HG02870 (cell line): ENCODE data around the gene HJV.
A peak's percentile ranks its signal among the peaks of the same experiment; 100 is the strongest.

Experiments
- ATAC-seq: cut with Tn5 transposase; IDR thresholded peaks from one replicate; pipeline ENCODE4 v1.9.1; 2021; ENCODE audit warnings: mild to moderate bottlenecking, moderate library complexity; ENCODE audit not compliant: unreplicated experiment

HJV gene

DNA sequence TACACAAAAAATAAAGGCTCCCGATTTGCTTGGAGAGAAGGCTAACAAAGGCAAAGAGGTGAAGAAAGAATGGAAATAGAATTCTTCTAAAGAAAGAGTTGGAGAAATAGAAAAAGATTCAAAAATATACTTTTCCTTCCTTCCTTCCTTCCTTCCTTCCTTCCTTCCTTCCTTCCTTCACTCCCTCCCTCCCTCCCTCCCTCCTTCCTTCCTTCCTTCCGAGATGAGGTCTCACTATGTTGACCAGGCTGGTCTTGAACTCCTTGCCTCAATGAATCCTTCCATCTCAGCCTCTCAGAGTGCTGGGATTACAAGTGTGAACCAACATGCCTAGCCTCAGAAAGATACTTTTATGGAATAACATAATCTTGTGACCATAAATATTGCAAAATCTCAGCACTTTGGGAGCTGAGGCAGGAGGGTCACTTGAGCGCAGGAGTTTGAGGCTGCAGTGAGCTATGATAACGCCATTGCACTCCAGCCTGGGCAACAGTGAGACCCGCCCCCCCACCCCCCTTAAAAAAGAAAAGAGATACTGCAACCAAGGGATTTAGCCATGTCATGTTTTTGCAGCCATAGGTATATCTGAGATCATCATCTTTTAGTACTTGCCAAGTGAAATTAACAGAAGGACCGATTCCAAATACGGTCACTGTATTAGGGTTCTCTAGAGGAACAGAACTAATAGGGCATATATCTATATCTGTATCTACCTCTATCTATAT, 1.0 kb upstream of the HJV start:
- ATAC-seq, result no peak

GRCh38 chr1:146021050-146021445, 487 bp downstream of the HJV start:
- ATAC-seq, result no peak

DNA sequence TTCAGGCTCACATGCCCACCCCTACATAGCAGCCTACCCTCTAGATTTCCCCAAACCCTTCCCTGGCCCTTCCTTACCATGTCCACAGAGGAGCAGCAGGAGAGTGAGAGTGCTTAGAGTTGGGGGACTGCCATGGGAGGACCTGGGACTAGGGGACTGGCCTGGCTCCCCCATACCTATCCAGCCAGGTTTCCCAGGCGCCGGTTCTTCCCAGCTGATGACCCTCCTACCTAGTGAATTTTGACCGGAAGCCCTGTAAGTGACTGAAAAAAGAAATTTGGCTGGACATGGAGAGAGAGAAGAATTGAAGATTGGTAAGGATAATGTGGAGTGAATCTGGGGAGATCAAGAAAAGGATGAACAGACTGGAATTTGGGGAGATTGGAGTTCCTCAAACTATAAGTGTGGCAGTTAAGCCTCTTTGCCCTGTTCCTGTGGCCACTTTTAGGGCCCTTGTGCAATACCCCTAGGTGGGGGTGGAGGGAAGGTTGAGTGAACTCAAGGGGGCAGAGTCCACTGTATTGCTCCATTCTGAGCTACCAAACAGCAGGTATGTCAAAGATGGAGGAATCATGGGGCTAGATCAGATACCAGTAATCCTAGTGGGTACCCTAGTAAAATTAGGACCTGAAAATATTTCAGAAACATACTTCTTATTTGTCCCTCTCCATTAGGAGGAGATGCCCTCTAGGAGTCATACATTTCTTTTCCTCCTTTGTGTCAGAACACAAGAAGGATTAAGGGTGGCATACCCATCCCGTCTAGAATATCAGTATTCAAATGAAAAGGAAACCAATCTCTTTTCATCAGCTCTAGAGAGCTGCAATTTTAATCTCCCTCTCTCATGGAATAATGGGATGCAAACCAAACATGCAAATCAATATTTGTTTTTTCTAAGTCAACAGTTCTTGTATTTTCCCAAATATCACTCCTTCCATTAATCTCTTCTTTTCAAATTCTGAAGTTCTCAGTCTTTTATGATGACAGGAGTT, 1.2 kb downstream of the HJV start:
- ATAC-seq, result no peak

DNA sequence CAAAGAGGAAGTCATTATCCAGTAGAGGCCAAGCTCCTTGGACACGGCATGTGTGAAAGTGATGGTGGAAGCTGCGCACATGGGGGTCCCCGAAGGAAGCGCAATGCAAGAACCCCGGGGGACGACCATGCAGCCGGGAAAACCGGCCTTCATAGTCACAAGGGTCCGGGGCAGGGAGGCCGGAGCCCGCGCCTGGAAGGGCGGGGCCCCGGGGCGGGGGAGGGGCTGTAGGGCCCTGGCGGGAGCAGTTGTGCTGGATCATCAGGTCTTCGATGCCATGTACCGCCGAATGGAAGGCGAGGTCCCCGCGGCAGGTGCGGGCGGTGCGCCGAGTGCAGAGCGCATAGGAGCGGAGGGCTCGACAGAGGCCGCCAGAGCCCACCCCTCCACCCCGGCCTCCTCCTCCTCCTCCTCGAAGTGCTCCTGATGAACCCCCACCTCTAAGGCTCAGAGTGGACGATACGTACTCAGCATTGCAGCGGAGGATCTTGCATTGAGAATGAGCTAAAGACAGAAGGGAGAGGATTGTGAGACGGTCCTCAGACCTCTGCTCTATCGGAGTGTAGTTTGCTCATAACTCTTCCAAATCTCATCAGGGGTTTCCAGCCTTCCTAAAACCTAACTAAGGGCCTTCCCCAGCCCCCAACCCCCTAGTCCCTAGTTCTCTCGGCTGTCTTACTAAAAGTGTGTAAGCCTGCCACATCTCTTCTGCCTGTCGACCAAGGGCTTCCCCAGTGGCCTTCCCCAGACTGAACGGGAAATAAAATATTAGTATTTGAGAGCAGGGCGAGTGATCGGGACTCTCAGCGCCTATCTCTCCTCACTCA, 2.1 kb downstream of the HJV start:
- no peak for ATAC-seq

GRCh38 chr1:146016891-146017290, 4.6 kb downstream of the HJV start:
- ATAC-seq, result no peak

DNA sequence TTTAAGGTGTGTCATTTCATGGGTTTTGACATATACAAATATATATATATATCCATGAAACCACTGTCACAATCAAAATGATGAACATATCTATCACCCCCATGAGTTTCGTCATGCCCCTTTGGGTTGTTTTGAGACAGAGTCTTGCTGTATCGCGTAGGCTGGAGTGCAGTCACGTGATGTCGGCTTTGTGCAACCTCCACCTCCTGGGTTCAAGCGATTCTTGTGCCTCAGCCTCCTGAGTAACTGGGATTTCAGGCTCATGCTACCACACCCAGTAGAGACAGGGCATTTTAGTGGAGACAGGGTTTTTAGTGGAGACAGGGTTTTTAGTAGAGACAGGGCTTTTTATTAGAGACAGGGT, 8.0 kb downstream of the HJV start:
- no peak for ATAC-seq

- ATAC-seq, result no peak
Measured at GRCh38 chr1:146012703-146013558, 8.6 kb downstream of the HJV start.

- no peak for ATAC-seq
Measured at GRCh38 chr1:146010126-146010738, 11.3 kb downstream of the HJV start.

- ATAC-seq, result no peak
Measured at GRCh38 chr1:146007489-146008133, 13.9 kb downstream of the HJV start.

- ATAC-seq, result no peak
Measured at GRCh38 chr1:146001709-146002108, 19.8 kb downstream of the HJV start.

- no peak for ATAC-seq
Measured at GRCh38 chr1:145999321-146000024, 22.1 kb downstream of the HJV start.

DNA sequence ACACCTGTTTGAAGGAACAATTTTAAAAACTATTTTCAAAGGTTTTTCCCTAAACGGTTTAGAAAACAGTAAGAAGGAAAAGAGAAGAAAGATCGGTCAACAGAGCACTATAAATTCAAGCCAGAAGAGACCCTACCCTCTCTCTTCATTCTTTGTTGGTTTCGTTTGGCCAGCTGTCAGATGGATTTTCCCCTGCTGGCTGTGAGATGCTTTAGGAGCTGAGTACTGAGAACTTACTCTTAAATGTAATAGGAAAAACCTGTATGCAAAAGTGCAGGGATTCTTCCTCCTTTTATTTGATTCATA, 23.9 kb downstream of the HJV start:
- ATAC-seq, result no peak

- ATAC-seq, result no peak
Measured at GRCh38 chr1:145997016-145997717, 24.4 kb downstream of the HJV start.

GRCh38 chr1:145996433-145997015, 25.0 kb downstream of the HJV start, which contains the start of gene TXNIP:
Gene TXNIP, minus strand, starts transcription at chr1:145996579. Its CDS starts 313 bp downstream, at chr1:145996266.
- ATAC-seq, result peak; percentile 94

DNA sequence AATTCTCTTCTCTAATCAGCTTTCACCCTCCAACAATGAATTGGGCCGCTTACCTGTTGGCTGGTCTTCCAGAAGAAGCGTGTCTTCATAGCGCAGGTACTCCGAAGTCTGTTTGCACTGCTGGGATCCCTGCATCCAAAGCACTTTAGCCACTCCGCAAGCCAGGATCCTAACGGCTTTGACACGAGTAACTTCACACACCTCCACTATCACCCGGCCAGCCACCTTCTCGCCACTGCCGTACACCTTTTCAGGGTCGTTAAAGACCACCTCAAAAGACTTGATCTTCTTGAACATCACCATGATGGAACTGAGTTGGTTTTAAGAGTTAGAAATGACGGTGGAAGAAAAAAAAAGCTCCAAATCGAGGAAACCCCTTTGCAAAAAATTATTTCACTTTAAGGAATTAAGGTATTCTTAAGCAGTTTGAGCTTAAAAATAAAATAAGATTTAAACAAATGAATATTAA, 25.5 kb downstream of the HJV start:
- no peak for ATAC-seq

DNA sequence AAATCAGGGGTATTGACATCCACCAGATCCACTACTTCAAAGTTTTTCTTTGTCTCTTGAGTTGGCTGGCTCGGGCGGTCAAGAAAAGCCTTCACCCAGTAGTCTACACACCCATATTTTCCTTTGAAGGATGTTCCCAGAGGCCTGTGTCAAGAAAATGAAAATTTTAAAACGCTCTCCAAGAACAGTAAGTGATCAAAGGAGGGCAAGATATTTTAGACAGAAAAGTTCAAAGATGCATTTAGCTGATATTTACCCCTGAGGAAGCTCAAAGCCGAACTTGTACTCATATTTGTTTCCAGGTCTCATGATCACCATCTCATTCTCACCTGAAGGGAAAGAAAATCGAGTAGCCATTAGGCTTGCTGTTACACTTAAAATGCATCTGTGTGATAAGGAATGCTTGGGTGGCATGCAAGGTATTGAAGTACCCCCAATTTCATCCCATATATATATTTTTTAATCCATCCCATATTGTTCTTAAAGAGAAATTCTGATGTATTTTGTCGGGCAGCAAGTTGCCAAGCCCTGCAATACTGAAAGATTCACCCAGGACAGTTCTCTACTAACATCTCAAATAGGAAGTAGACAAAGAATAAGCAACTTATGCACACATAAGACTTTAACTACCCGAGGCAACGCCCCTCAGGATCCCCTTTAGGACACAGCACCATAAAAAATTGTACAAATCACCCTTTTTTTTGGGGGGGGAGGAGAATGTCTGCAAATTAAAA, 26.2 kb downstream of the HJV start:
- no peak for ATAC-seq
